H1 (cell line): ENCODE measurements around the gene CTSC. TPM values are rescaled to one million over a fixed set of nuclear protein-coding genes. Genes with fewer than 3 reads are reported as not detected.

ENCODE experiments used
- CTCF ChIA-PET: fragments of 300-600 bp; sonication (Branson Sonifier 250); formaldehyde crosslinking; loops from one replicate; lab custom pipeline; 2021; ENCODE audit not compliant: partially characterized antibody; lab: Charles Lee
- POLR2A ChIA-PET: fragments of 300-600 bp; sonication (Branson Sonifier 250); formaldehyde crosslinking; loops from one replicate; lab custom pipeline; 2021; ENCODE audit warnings: inconsistent platforms; ENCODE audit not compliant: partially characterized antibody; lab: Charles Lee
- DNase-seq, 2 experiments: peaks; one replicate each; pipeline versions ENCODE4 v3.0.0 to v3.0.0-alpha.2; 2010 to 2022; ENCODE audit warnings: low spot score in 2 of 2, low read depth in 1 of 2, mixed read lengths in 1 of 2
- FAIRE-seq: peaks from 2 replicates; lab custom pipeline; 2011; peaks lifted over from hg19 to GRCh38; lab: Jason Lieb, UNC
- H2AFZ ChIP-seq: 2 replicates; pipeline ENCODE4 v1.8.1; 2012; ENCODE audit warnings: low read length, inconsistent platforms
- H2AK5ac ChIP-seq: 2 replicates; pipeline ENCODE4 v1.6.1; 2013; ENCODE audit warnings: low read depth, low read length
- H2BK120ac ChIP-seq: replicated peaks from 2 replicates; pipeline ENCODE3; 2013; ENCODE audit warnings: low read depth, low read length, inconsistent platforms
- H2BK12ac ChIP-seq: 2 replicates; pipeline ENCODE4 v1.6.1; 2013; ENCODE audit warnings: low read depth, low read length
- H2BK15ac ChIP-seq: 2 replicates; pipeline ENCODE4 v1.6.1; 2013; ENCODE audit warnings: low read length
- H2BK20ac ChIP-seq: 2 replicates; pipeline ENCODE4 v1.6.1; 2013; ENCODE audit warnings: low read length
- H2BK5ac ChIP-seq: 2 replicates; pipeline ENCODE4 v1.6.1; 2013; ENCODE audit warnings: low read depth, low read length
- H3K14ac ChIP-seq: 2 replicates; pipeline ENCODE4 v1.6.1; 2013; ENCODE audit warnings: inconsistent platforms; ENCODE audit not compliant: insufficient read length
- H3K18ac ChIP-seq: 2 replicates; pipeline ENCODE4 v1.6.1; 2013; ENCODE audit warnings: low read length; ENCODE audit errors: extremely low read depth
- H3K23ac ChIP-seq: 2 replicates; pipeline ENCODE4 v1.6.1; 2013; ENCODE audit warnings: inconsistent platforms; ENCODE audit not compliant: insufficient read length
- H3K23me2 ChIP-seq: 2 replicates; pipeline ENCODE4 v1.6.1; 2013; ENCODE audit warnings: low read depth, low read length
- H3K27ac ChIP-seq: 2 replicates; pipeline ENCODE4 v1.6.1; 2011; ENCODE audit warnings: low read depth, low read length, inconsistent platforms
- H3K27me3 ChIP-seq, 4 experiments: replicated peaks in 1 of 4; 1 replicate in 1 of 4; 2 replicates in 3 of 4; pipeline versions ENCODE4 v1.6.1 to v1.8.1; 2011 to 2013; ENCODE audit warnings: low read length in 3 of 4, mild to moderate bottlenecking in 3 of 4, inconsistent platforms in 2 of 4, mixed read lengths in 2 of 4, moderate library complexity in 1 of 4; ENCODE audit not compliant: control insufficient read depth in 3 of 4, insufficient read depth in 3 of 4; ENCODE audit errors: extremely low read depth in 1 of 4
- H3K36me3 ChIP-seq, 4 experiments: 2 replicates each; pipeline versions ENCODE4 v1.6.1 to v1.8.1; 2011 to 2013; ENCODE audit warnings: mild to moderate bottlenecking in 4 of 4, low read length in 3 of 4, moderate library complexity in 2 of 4, control low read depth in 1 of 4, inconsistent platforms in 1 of 4; ENCODE audit not compliant: insufficient read depth in 4 of 4, control insufficient read depth in 2 of 4
- H3K4ac ChIP-seq: replicated peaks from 2 replicates; pipeline ENCODE3; 2013; ENCODE audit warnings: low read length, low read depth, mixed read lengths, inconsistent platforms; ENCODE audit not compliant: insufficient read length
- H3K4me1 ChIP-seq, 4 experiments: replicated peaks in 1 of 4; 1 replicate in 1 of 4; 2 replicates in 3 of 4; pipeline versions ENCODE4 v1.6.1 to v1.8.1; 2011 to 2013; ENCODE audit warnings: low read length in 3 of 4, inconsistent platforms in 2 of 4, mixed read lengths in 1 of 4; ENCODE audit not compliant: insufficient read depth in 4 of 4, control insufficient read depth in 3 of 4
- H3K4me2 ChIP-seq, 2 experiments: 2 replicates each; pipeline versions ENCODE4 v1.6.1 to v1.8.1; 2011 to 2013; ENCODE audit warnings: low read depth in 2 of 2, low read length in 2 of 2, control low read depth in 1 of 2, inconsistent platforms in 1 of 2, mild to moderate bottlenecking in 1 of 2; ENCODE audit not compliant: insufficient read depth in 1 of 2
- H3K4me3 ChIP-seq, 4 experiments: fragments of 200-600, 300-600 bp in 1 of 4; sonication (generic), shearing (Covaris generic), sonication (Bioruptor Twin) in 1 of 4; 2 replicates each; pipeline versions ENCODE4 v1.5.1 to v1.8.1; 2011 to 2016; ENCODE audit warnings: low read length in 4 of 4, low read depth in 3 of 4, control low read depth in 2 of 4, inconsistent platforms in 2 of 4, mild to moderate bottlenecking in 2 of 4, mixed read lengths in 1 of 4, moderate library complexity in 1 of 4; ENCODE audit not compliant: insufficient read depth in 2 of 4; ENCODE audit errors: extremely low read depth in 1 of 4
- H3K56ac ChIP-seq: replicated peaks from 2 replicates; pipeline ENCODE3; 2013; ENCODE audit warnings: low read depth, mild to moderate bottlenecking, mixed read lengths, low read length, inconsistent platforms; ENCODE audit not compliant: insufficient read length
- H3K79me1 ChIP-seq: 2 replicates; pipeline ENCODE4 v1.6.1; 2013; ENCODE audit warnings: low read depth, low read length, control low read depth
- H3K79me2 ChIP-seq, 2 experiments: 2 replicates each; pipeline versions ENCODE4 v1.6.1 to v1.8.1; 2012 to 2013; ENCODE audit warnings: low read length in 2 of 2, mild to moderate bottlenecking in 2 of 2, inconsistent platforms in 1 of 2; ENCODE audit not compliant: insufficient read depth in 2 of 2, control insufficient read depth in 1 of 2
- H3K9ac ChIP-seq, 4 experiments: replicated peaks in 1 of 4; 1 replicate in 1 of 4; 2 replicates in 3 of 4; pipeline versions ENCODE4 v1.6.1 to v1.8.1; 2011 to 2013; ENCODE audit warnings: low read depth in 3 of 4, low read length in 3 of 4, control low read depth in 2 of 4, mild to moderate bottlenecking in 2 of 4, moderate library complexity in 2 of 4, inconsistent platforms in 1 of 4; ENCODE audit errors: extremely low read depth in 1 of 4
- H3K9me3 ChIP-seq, 2 experiments: 2 replicates each; pipeline versions ENCODE4 v1.6.1 to v1.8.1; 2012 to 2013; ENCODE audit warnings: mild to moderate bottlenecking in 2 of 2, moderate library complexity in 2 of 2, control low read depth in 1 of 2, inconsistent platforms in 1 of 2, low read depth in 1 of 2, low read length in 1 of 2, mixed read lengths in 1 of 2; ENCODE audit not compliant: insufficient read depth in 2 of 2
- H4K20me1 ChIP-seq, 2 experiments: replicated peaks in 1 of 2; 2 replicates each; pipeline versions ENCODE3 to v1.8.1; 2011 to 2013; ENCODE audit warnings: inconsistent platforms in 2 of 2, low read length in 2 of 2, mild to moderate bottlenecking in 1 of 2; ENCODE audit not compliant: insufficient read depth in 2 of 2, control insufficient read depth in 1 of 2
- H4K5ac ChIP-seq: 2 replicates; pipeline ENCODE4 v1.6.1; 2013; ENCODE audit warnings: low read length, low read depth, mixed read lengths, inconsistent platforms; ENCODE audit not compliant: insufficient read length
- H4K8ac ChIP-seq: 2 replicates; pipeline ENCODE4 v1.8.0; 2013; ENCODE audit warnings: mild to moderate bottlenecking, moderate library complexity, low read length, inconsistent platforms; ENCODE audit not compliant: insufficient read depth; ENCODE audit errors: extremely low read depth
- H4K91ac ChIP-seq: replicated peaks from 2 replicates; pipeline ENCODE3; 2013; ENCODE audit warnings: low read length, mixed read lengths, inconsistent platforms; ENCODE audit not compliant: insufficient read length
- SP2 ChIP-seq: IDR thresholded peaks from 2 replicates; pipeline ENCODE4 v1.6.1; 2012; ENCODE audit warnings: mild to moderate bottlenecking, low read length, inconsistent platforms
- WGBS, 2 experiments: shearing (Covaris generic) in 1 of 2; methylation state at CpG; one replicate each; pipeline versions ENCODE4 v1.1.6 to v1.1.7; 2013 to 2015; ENCODE audit warnings: low lambda C conversion rate in 2 of 2, mixed read lengths in 2 of 2, inconsistent platforms in 1 of 2, low coverage in 1 of 2, missing lambda C conversion rate in 1 of 2; ENCODE audit not compliant: insufficient replicate concordance in 2 of 2, insufficient coverage in 1 of 2, insufficient read length in 1 of 2; ENCODE audit errors: extremely low coverage in 1 of 2, missing lambda C conversion rate in 1 of 2; 5-methylcytosine and 5-hydroxymethylcytosine counted together
- polyA plus RNA-seq, 7 experiments: library from polyadenylated mRNA; depleted of rRNA in 3 of 7; stranded (reverse) in 5 of 7; unstranded in 2 of 7; fragments of >200 nt in 5 of 7; fragments of 200-250 nt in 2 of 7; gene quantifications; 1 replicate in 5 of 7; 2 replicates in 1 of 7; 4 replicates in 1 of 7; pipeline versions ENCODE4 v1.2.1 to v1.2.3, GENCODE V29; 2011 to 2013; ENCODE audit warnings: missing spikeins in 2 of 7, mixed read lengths in 2 of 7
- total RNA-seq: library from RNA; stranded (reverse); fragmentation: NEBNext Ultra II Directional; extraction: Animal tissue kit (Norgen Biotek cat#: 25700); gene quantifications from 2 replicates; pipeline ENCODE4 v1.2.1, GENCODE V29; 2021

Gene CTSC
- total and polyA plus RNA-seq, 2 of the 8 experiments (the other 6 are each of a cell fraction or from before 2014, with no cell fraction given): 347 to 369 TPM

DNA sequence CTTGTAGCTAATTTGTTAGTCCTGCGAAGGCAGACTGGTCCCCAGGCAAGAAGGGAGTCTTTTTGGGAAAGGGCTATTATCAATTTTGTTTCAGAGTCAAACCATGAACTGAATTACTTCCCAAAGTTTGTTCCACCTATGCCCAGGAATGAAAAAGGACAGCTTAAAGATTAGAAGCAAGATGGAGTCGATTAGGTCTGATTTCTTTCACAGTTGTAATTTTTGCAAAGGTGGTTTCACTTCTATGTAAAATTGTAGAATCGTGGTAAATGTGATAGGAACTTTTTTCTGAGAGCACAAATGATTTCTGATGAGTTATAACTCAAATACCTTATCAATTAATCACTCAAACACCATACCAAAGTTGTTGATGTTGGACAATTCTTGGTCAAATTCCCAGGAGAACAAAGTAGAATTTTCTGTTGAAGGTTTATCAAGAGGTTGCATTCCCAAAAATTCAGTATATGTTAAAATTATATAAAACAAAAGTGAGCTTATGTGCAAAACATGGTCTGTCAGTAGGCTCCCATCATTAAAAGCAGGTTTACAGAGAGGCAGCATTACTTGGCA lies 2.9 kb upstream of the CTSC start:
- no peaks in the 10 kb centered on the region for H4K20me1 ChIP-seq
- no peaks in the 10 kb centered on the region for H3K79me1 ChIP-seq
- no peak for TF ChIP-seq SP2
- CTCF ChIA-PET: interaction anchor here (0.6 kb wide), 1 partner anchor 66 kb away, joined by 3 read pairs; no protein-coding TSS in a partner anchor
- H3K9ac ChIP-seq: no peak overlapping the region
- H4K91ac ChIP-seq: no peak overlapping the region
- no peak overlapping the region for H3K14ac ChIP-seq
- H2BK15ac ChIP-seq: no peak overlapping the region
- H2BK120ac ChIP-seq: no peak overlapping the region
- no peaks in the 10 kb centered on the region for H3K27me3 ChIP-seq
- H3K23ac ChIP-seq: no peak overlapping the region
- no peak overlapping the region for H2BK20ac ChIP-seq
- no peak overlapping the region for H2BK5ac ChIP-seq
- peaks cover 8% of the 10 kb centered on the region for H3K23me2 ChIP-seq
- H3K4ac ChIP-seq: no peak overlapping the region
- H4K8ac ChIP-seq: no peak overlapping the region
- no peak overlapping the region for H2AFZ ChIP-seq
- POLR2A ChIA-PET: interaction anchor here (1.0 kb wide), 1 partner anchor 10 kb away, joined by 4 read pairs; no protein-coding TSS in a partner anchor
- H3K18ac ChIP-seq: no peak overlapping the region
- no peak overlapping the region for H3K4me2 ChIP-seq
- DNase-seq (no peak), FAIRE-seq (no peak)
- H2AK5ac ChIP-seq: no peak overlapping the region
- H3K27ac ChIP-seq: no peak overlapping the region
- H3K4me1 ChIP-seq: peaks cover 0 to 7% (median 1%) of the 10 kb centered on the region in 4 experiments; a peak in 4 of 7 replicates
- no peak overlapping the region for H3K56ac ChIP-seq
- no peak overlapping the region for H2BK12ac ChIP-seq
- H3K4me3 ChIP-seq: no peak overlapping the region
- peaks cover 4 to 31% of the 10 kb centered on the region in 2 experiments for H3K79me2 ChIP-seq
- H3K36me3 ChIP-seq: peaks cover 0 to 6% (median 0%) of the 10 kb centered on the region in 4 experiments; a peak in 1 of 8 replicates
- H4K5ac ChIP-seq: no peak overlapping the region
- no peaks in the 10 kb centered on the region for H3K9me3 ChIP-seq
- WGBS, 2 experiments: 92% methylated on average over 3 of the region's 3 CpGs; no CpG with 5 or more reads in 1 of the 2 experiments
